H1 (cell line): ENCODE data around the gene CSNK1G2. TPM values are rescaled to one million over a fixed set of nuclear protein-coding genes. Genes with fewer than 3 reads are reported as not detected.

Experiments
- CHD1 ChIP-seq: IDR thresholded peaks from 2 replicates; pipeline ENCODE4 v1.6.1; 2012; ENCODE audit warnings: low read depth, low read length, improper control_type of control experiment
- polyA plus RNA-seq, 7 experiments: library from polyadenylated mRNA; depleted of rRNA in 3 of 7; stranded (reverse) in 5 of 7; unstranded in 2 of 7; fragments of >200 nt in 5 of 7; fragments of 200-250 nt in 2 of 7; gene quantifications; 1 replicate in 5 of 7; 2 replicates in 1 of 7; 4 replicates in 1 of 7; pipeline versions ENCODE4 v1.2.1 to v1.2.3, GENCODE V29; 2011 to 2013; ENCODE audit warnings: missing spikeins in 2 of 7, mixed read lengths in 2 of 7
- total RNA-seq: library from RNA; stranded (reverse); fragmentation: NEBNext Ultra II Directional; extraction: Animal tissue kit (Norgen Biotek cat#: 25700); gene quantifications from 2 replicates; pipeline ENCODE4 v1.2.1, GENCODE V29; 2021

The CSNK1G2 gene
- total and polyA plus RNA-seq, 2 of the 8 experiments (the other 6 are each of a cell fraction or from before 2014, with no cell fraction given): 99.5 to 130 TPM

DNA sequence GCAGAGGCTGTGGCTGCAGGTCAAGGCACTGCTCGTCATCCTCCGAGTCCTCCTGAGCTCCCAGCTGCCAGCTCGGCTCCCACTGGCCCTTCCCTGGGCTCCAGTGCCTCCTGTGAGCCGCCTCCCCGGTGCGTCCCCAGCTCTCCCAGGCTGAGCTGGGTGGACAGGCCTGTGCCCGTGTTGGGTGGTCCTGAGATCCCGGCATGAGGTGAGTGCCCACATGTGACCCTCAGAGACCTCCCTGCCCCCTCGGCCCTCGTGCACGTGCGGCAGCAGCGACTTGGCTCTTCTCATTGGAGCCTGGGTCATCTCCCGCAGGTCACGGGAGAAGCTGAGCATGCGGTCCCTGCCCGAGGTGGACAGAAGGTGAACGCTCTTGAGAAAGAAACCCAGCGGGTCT lies 20.3 kb upstream of the CSNK1G2 start (continued):
- TF ChIP-seq CHD1: no peak
- TF ChIP-seq, all 59 proteins: peak for 0
